ENCODE measurements around the gene PDIA4. TPM values are rescaled to one million over a fixed set of nuclear protein-coding genes. Genes with fewer than 3 reads are reported as not detected.

The PDIA4 gene
- total RNA-seq, 1 experiment from 2014 or later = 191 TPM

DNA sequence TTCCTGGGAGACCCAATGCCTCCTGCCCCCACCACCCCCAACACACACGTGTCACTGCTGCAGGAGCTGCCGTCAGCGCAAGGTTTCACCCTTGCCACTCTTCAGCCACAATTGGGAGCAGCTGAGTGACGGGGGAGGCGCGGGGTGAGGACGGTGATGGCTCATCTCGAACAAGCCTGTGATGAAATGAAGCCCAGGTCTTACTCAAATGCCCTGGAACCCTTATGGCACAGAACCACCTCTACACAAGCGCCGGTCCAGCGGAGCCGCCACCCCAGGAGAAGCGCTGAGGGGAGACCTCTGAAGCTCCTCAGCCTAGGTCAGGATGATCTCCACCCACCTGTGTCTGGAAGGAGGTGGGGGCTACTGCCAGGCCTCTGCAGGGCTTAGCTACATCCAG, 25.7 kb downstream of the PDIA4 start:
- Mint-ChIP-seq H3K9me3 (ENCODE audit: unreplicated experiment) (no peaks in the 10 kb centered on the region), H3K36me3 (ENCODE audit: insufficient read depth, unreplicated experiment) (peaks cover 32% of the 10 kb centered on the region), H3K27me3 (ENCODE audit: insufficient read depth, unreplicated experiment) (no peaks in the 10 kb centered on the region), H3K4me3 (ENCODE audit: unreplicated experiment) (no peak overlapping the region), H3K27ac (ENCODE audit: low read depth, unreplicated experiment) (no peak overlapping the region), H3K4me1 (ENCODE audit: insufficient read depth, unreplicated experiment) (no peaks in the 10 kb centered on the region)
- BruUV-seq (replicated peaks) = no TSS peak
- TF ChIP-seq, protein P1, sequence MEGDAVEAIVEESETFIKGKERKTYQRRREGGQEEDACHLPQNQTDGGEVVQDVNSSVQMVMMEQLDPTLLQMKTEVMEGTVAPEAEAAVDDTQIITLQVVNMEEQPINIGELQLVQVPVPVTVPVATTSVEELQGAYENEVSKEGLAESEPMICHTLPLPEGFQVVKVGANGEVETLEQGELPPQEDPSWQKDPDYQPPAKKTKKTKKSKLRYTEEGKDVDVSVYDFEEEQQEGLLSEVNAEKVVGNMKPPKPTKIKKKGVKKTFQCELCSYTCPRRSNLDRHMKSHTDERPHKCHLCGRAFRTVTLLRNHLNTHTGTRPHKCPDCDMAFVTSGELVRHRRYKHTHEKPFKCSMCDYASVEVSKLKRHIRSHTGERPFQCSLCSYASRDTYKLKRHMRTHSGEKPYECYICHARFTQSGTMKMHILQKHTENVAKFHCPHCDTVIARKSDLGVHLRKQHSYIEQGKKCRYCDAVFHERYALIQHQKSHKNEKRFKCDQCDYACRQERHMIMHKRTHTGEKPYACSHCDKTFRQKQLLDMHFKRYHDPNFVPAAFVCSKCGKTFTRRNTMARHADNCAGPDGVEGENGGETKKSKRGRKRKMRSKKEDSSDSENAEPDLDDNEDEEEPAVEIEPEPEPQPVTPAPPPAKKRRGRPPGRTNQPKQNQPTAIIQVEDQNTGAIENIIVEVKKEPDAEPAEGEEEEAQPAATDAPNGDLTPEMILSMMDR (IDR thresholded peaks at IDR 0.05; ENCODE audit: unreplicated experiment) = no peak
- ChIA-PET CTCF (interaction anchor here (0.8 kb wide), 1 partner anchor 9 kb away, joined by 3 read pairs; no protein-coding TSS in a partner anchor), POLR2A (interaction anchor here (1.1 to 1.3 kb wide), 2 partner anchors 9 to 20 kb away, joined by 3 read pairs; no protein-coding TSS in a partner anchor)
- intact Hi-C loops (cut with micrococcal nuclease) = no loop called here
- DNase-seq (ENCODE audit: unreplicated experiment) = no peak

DNA sequence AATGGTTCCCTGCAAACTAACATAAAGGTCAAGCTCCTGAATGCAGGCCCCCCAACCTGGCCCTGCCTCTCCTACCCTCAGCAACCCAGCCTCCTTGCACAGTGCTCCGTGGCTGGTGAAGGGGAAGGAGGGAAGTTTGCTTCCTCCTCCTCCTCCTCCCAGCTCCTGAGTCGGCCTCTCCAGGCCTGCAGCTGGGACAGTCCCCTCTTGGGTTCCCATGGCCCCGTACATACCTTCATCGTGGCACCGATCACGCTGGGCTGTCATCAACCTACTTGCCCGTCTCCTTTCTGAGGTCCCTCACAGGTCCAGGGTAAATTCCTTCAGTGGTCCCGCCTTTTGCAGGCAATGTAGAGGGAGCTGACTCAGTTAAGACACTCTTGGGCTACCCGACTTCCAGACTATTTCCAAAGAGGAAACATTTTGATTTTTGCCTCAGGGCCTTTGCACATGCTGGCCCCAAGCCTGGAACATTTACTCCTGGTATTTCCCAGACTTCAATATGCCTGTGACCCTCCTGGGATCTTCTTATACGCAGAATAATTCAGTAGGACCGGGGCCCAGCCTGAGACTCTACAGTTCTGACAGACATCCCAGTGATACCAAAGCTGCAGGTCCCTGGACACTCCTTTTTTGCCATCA, 26.8 kb downstream of the PDIA4 start:
- Mint-ChIP-seq H3K27ac (ENCODE audit: low read depth, unreplicated experiment) (no peak overlapping the region), H3K27me3 (ENCODE audit: insufficient read depth, unreplicated experiment) (no peaks in the 10 kb centered on the region)
- CTCF ChIA-PET = interaction anchor here (0.5 kb wide), 1 partner anchor 13 kb away, joined by 3 read pairs; no protein-coding TSS in a partner anchor

DNA sequence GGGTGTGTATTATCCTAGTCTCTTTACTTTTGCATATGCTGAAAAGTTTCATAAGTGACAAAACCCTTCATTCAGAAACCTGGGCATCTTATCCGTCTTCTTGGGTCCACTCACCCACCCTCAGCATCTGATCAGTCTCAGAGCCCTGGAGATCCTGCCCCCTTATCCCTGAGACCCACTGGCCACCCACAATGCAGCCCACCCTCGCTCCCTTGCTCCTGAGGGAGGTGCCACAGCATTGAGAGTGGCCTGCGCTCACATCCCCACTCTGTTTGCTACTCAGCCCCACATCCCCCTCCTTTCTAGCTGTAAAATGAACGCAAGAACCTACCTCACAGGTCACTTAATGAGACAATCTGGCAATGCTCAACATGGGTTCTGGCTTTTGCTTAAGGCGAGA, 27.3 kb downstream of the PDIA4 start:
- Mint-ChIP-seq H3K4me1 (ENCODE audit: insufficient read depth, unreplicated experiment) (no peaks in the 10 kb centered on the region), H3K9me3 (ENCODE audit: unreplicated experiment) (no peaks in the 10 kb centered on the region), H3K36me3 (ENCODE audit: insufficient read depth, unreplicated experiment) (peaks cover 32% of the 10 kb centered on the region), H3K27me3 (ENCODE audit: insufficient read depth, unreplicated experiment) (no peaks in the 10 kb centered on the region), H3K4me3 (ENCODE audit: unreplicated experiment) (no peak overlapping the region), H3K27ac (ENCODE audit: low read depth, unreplicated experiment) (no peak overlapping the region)
- TF ChIP-seq, protein P1 (IDR thresholded peaks at IDR 0.05; ENCODE audit: unreplicated experiment) = no peak
- ChIA-PET CTCF (interaction anchor here (1.1 to 1.2 kb wide), 2 partner anchors 65 to 148 kb away, joined by 3 to 5 read pairs; no protein-coding TSS in a partner anchor), POLR2A (interaction anchor here (1.3 kb wide), 1 partner anchor 14 kb away, joined by 3 read pairs; no protein-coding TSS in a partner anchor)
- BruUV-seq (replicated peaks) = no TSS peak
- intact Hi-C loops (cut with micrococcal nuclease) = no loop called here
- no peak for DNase-seq (ENCODE audit: unreplicated experiment)

More for the DNA sequence above, 26.8 kb downstream of the PDIA4 start:
- intact Hi-C loops (cut with micrococcal nuclease) = no loop called here
- BruUV-seq (replicated peaks) = no TSS peak
- no peak for DNase-seq (ENCODE audit: unreplicated experiment)
- Mint-ChIP-seq H3K9me3 (ENCODE audit: unreplicated experiment) (no peaks in the 10 kb centered on the region), H3K4me3 (ENCODE audit: unreplicated experiment) (no peak overlapping the region), H3K36me3 (ENCODE audit: insufficient read depth, unreplicated experiment) (peaks cover 32% of the 10 kb centered on the region), H3K4me1 (ENCODE audit: insufficient read depth, unreplicated experiment) (no peaks in the 10 kb centered on the region)
- TF ChIP-seq, protein P1 (IDR thresholded peaks at IDR 0.05; ENCODE audit: unreplicated experiment) = no peak
- POLR2A ChIA-PET = interaction anchor here (1.1 kb wide), 1 partner anchor 19 kb away, joined by 3 read pairs; no protein-coding TSS in a partner anchor

DNA sequence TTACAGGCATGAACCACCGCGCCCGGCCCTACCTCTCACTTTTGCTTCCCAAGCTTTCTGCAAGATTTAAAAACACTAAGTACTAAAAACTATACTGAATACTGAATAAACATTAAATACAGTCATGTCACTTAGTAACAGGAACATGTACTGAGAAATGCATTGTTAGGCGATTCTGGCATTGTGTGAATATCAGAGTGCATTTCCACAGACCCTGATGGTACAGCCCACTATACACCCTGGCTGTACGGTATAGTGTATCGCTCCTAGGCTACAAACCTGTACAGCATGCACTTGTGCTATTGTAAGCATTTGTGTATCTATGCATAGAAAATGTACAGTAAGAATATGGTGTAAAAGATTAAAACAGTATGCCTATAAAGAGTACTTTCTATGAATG, 29.1 kb downstream of the PDIA4 start:
- H3K9me3 Mint-ChIP-seq (ENCODE audit: unreplicated experiment) = no peaks in the 10 kb centered on the region

More for the DNA sequence above, 29.1 kb downstream of the PDIA4 start:
- Mint-ChIP-seq H3K27me3 (ENCODE audit: insufficient read depth, unreplicated experiment) (no peaks in the 10 kb centered on the region), H3K27ac (ENCODE audit: low read depth, unreplicated experiment) (no peak overlapping the region), H3K4me1 (ENCODE audit: insufficient read depth, unreplicated experiment) (no peaks in the 10 kb centered on the region), H3K36me3 (ENCODE audit: insufficient read depth, unreplicated experiment) (peaks cover 23% of the 10 kb centered on the region), H3K4me3 (ENCODE audit: unreplicated experiment) (no peak overlapping the region)
- intact Hi-C loops (cut with micrococcal nuclease) = no loop called here
- no peak for DNase-seq (ENCODE audit: unreplicated experiment)
- POLR2A ChIA-PET = no interaction called here
- CTCF ChIA-PET = interaction anchor here (0.6 kb wide), 1 partner anchor 67 kb away, joined by 3 read pairs; no protein-coding TSS in a partner anchor
- BruUV-seq (replicated peaks) = no TSS peak
- TF ChIP-seq, protein P1 (IDR thresholded peaks at IDR 0.05; ENCODE audit: unreplicated experiment) = no peak
